Measurements from ENCODE around the gene PRIMA1. TPM values are rescaled to one million over a fixed set of nuclear protein-coding genes. Genes with fewer than 3 reads are reported as not detected.

PRIMA1 gene
- total RNA-seq, 1 donor from 2014 or later, result 2.0 TPM

GRCh38 chr14:93803408-93804318 is 15.4 kb upstream of the PRIMA1 start:
- no peak for DNase-seq (ENCODE audit: low read depth, low spot score)
- no peaks in the 10 kb centered on the region for H3K9me3 Mint-ChIP-seq
- TF ChIP-seq, protein P1, sequence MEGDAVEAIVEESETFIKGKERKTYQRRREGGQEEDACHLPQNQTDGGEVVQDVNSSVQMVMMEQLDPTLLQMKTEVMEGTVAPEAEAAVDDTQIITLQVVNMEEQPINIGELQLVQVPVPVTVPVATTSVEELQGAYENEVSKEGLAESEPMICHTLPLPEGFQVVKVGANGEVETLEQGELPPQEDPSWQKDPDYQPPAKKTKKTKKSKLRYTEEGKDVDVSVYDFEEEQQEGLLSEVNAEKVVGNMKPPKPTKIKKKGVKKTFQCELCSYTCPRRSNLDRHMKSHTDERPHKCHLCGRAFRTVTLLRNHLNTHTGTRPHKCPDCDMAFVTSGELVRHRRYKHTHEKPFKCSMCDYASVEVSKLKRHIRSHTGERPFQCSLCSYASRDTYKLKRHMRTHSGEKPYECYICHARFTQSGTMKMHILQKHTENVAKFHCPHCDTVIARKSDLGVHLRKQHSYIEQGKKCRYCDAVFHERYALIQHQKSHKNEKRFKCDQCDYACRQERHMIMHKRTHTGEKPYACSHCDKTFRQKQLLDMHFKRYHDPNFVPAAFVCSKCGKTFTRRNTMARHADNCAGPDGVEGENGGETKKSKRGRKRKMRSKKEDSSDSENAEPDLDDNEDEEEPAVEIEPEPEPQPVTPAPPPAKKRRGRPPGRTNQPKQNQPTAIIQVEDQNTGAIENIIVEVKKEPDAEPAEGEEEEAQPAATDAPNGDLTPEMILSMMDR (conservative IDR thresholded peaks at IDR 0.05), result no peak
- H3K36me3 Mint-ChIP-seq (ENCODE audit: low read depth), result peaks cover 5% of the 10 kb centered on the region
- no peak overlapping the region for H3K4me3 Mint-ChIP-seq
- H3K27ac Mint-ChIP-seq (ENCODE audit: unreplicated experiment), result no peak overlapping the region
- no peaks in the 10 kb centered on the region for H3K4me1 Mint-ChIP-seq
- peaks cover 5% of the 10 kb centered on the region for H3K27me3 Mint-ChIP-seq (ENCODE audit: low read depth)

DNA sequence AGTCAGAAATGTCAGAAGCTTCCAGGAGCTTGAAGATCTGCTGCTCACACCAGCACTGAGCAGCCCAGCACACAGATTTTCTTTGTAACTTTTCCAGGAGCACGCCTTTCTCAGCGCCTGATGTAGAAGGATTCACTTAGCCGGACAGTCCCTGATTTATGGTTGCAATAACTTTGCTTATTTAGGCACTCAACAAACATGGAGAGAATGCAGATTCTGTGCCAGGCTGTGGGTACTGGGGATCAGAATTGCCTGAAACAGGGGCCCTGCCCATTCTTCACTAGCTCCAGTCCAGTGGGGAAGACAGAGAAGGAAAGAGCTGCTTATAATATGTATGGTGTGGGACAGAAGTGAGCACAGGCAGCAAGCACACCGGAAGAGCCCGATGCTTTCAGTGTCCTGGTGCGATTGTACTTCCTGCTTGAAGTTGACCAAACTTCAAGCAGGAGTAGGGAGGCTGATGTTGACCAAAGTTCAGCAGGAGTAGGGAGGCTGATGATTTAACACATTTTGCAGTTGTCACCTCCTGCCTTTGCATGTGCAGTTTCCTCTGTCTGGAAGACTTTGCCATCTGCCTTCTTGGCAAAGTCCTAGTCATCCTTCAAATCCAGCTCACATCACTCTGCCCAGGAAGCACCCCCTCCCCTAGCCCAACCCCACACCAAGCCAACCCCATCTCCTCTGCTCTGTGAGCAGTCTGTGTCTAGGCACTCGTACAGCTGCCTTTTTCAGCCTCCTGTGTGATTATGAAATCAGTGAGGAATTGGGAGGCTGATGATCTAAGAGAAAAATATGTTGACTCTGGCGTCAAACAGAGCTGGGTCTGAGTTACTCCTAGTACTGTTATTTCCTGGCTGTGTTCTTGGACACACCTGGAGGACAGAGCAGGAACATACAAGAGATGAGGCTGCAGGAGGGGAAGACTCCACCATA is 12.0 kb upstream of the PRIMA1 start:
- H3K27ac Mint-ChIP-seq (ENCODE audit: unreplicated experiment), result no peak overlapping the region
- no peaks in the 10 kb centered on the region for H3K9me3 Mint-ChIP-seq
- H3K27me3 Mint-ChIP-seq (ENCODE audit: low read depth), result peaks cover 15% of the 10 kb centered on the region
- H3K36me3 Mint-ChIP-seq (ENCODE audit: low read depth), result no peaks in the 10 kb centered on the region
- TF ChIP-seq, protein P1 (conservative IDR thresholded peaks at IDR 0.05), result no peak
- DNase-seq (ENCODE audit: low read depth, low spot score), result no peak
- H3K4me1 Mint-ChIP-seq, result no peaks in the 10 kb centered on the region
- no peak overlapping the region for H3K4me3 Mint-ChIP-seq

- no peak overlapping the region for H3K4me3 Mint-ChIP-seq
- no peaks in the 10 kb centered on the region for H3K36me3 Mint-ChIP-seq (ENCODE audit: low read depth)
- TF ChIP-seq, protein P1 (conservative IDR thresholded peaks at IDR 0.05), result no peak
- peaks cover 15% of the 10 kb centered on the region for H3K27me3 Mint-ChIP-seq (ENCODE audit: low read depth)
- H3K4me1 Mint-ChIP-seq, result no peaks in the 10 kb centered on the region
- no peak for DNase-seq (ENCODE audit: low read depth, low spot score)
- no peaks in the 10 kb centered on the region for H3K9me3 Mint-ChIP-seq
- no peak overlapping the region for H3K27ac Mint-ChIP-seq (ENCODE audit: unreplicated experiment)
These were observed 11.3 kb upstream of the PRIMA1 start for GRCh38 chr14:93799617-93799988.

DNA sequence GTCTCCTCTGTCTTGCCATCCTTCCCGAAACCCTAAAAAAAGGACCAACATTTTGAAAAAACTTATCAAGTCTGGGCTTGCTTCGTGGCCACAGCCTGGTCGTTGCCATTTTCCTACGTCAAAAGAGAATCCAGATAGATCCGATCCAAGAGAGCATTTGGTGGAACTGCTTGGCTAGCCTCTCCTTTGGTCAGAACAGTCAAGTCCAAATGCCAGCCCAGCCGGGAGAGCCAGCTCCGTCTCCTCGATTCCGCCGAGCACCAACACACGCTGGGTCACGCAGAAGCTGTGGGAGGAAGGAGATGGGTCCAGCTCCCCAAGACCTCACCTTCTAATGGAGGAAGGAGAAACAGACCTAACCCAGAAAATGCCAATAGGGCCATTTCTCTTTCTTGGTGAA is 9.3 kb upstream of the PRIMA1 start:
- no peaks in the 10 kb centered on the region for H3K36me3 Mint-ChIP-seq (ENCODE audit: low read depth)
- H3K27me3 Mint-ChIP-seq (ENCODE audit: low read depth), result peaks cover 15% of the 10 kb centered on the region
- no peak overlapping the region for H3K4me3 Mint-ChIP-seq
- TF ChIP-seq, protein P1 (conservative IDR thresholded peaks at IDR 0.05), result no peak
- H3K27ac Mint-ChIP-seq (ENCODE audit: unreplicated experiment), result no peak overlapping the region
- H3K4me1 Mint-ChIP-seq, result no peaks in the 10 kb centered on the region
- no peaks in the 10 kb centered on the region for H3K9me3 Mint-ChIP-seq
- no peak for DNase-seq (ENCODE audit: low read depth, low spot score)

GRCh38 chr14:93797071-93797470 is 8.8 kb upstream of the PRIMA1 start:
- Mint-ChIP-seq H3K27ac (ENCODE audit: unreplicated experiment) (no peak overlapping the region), H3K27me3 (ENCODE audit: low read depth) (peaks cover 15% of the 10 kb centered on the region), H3K36me3 (ENCODE audit: low read depth) (no peaks in the 10 kb centered on the region), H3K4me3 (no peak overlapping the region), H3K9me3 (no peaks in the 10 kb centered on the region), H3K4me1 (no peaks in the 10 kb centered on the region)
- TF ChIP-seq, protein P1 (conservative IDR thresholded peaks at IDR 0.05), result no peak
- no peak for DNase-seq (ENCODE audit: low read depth, low spot score)
